Stomach (tissue), 4 donors: Measurements from ENCODE around the gene UMAD1.

Experiments
- EP300 ChIP-seq: sonication (generic); formaldehyde crosslinking; IDR thresholded peaks from one replicate; pipeline ENCODE4 v1.6.1; 2017; ENCODE audit warnings: antibody characterized with exemption
- POLR2A ChIP-seq, 4 donors: fragments of 450-650 bp; IDR thresholded peaks; one replicate each; pipeline ENCODE4 v1.6.1; 2016; ENCODE audit warnings: antibody characterized with exemption in 4 of 4, control low read depth in 2 of 4, mild to moderate bottlenecking in 1 of 4, moderate library complexity in 1 of 4
- POLR2AphosphoS5 ChIP-seq, 3 donors: sonication (generic); formaldehyde crosslinking; IDR thresholded peaks; one replicate each; pipeline ENCODE4 v1.6.1; 2016; ENCODE audit warnings: antibody characterized with exemption in 3 of 3
- TF ChIP-seq, protein P1 (sequence below), 7 experiments: fragments of 450-650 bp in 4 of 7; fragments of 200-600 bp in 3 of 7; sonication (generic) in 3 of 7; IDR thresholded peaks; one replicate each; pipeline ENCODE4 v1.5.1; 2016 to 2019; ENCODE audit warnings: antibody characterized with exemption in 7 of 7, control low read depth in 2 of 7, mild to moderate bottlenecking in 1 of 7

DNA sequence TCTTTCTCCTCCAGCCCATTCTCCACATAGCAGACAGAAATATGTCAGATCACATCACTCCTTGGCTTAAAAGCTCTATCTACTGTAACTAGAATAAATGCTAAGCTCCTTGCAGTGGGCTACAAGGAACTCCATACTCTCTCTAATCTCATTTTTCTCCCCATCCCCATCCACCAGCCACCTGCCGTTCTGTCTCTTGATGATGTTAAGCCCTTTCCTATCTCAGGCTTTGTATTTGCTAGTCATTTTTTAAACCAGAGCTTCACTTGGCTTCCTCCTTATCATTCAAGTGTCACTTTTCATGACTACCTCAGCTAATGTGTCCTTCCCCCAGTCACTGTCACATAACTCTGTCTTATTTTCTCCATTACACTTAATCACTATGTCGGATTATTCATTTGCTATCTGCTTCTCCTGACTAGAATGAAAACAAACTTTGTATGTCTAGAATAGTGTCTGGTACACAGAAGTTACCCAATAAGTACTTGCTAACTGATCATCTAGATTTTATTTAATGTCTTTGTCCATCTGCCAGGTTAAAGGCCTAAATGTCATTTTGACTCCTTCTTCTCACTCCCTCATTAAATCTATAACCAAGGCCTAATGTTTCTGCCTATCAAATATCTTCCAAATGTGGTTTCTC, 165.1 kb downstream of the UMAD1 start:
- TF ChIP-seq POLR2A (IDR thresholded peaks at IDR 0.05) (no peak), POLR2AphosphoS5 (IDR thresholded peaks at IDR 0.05) (no peak), EP300 (no peak)
- TF ChIP-seq, protein P1, sequence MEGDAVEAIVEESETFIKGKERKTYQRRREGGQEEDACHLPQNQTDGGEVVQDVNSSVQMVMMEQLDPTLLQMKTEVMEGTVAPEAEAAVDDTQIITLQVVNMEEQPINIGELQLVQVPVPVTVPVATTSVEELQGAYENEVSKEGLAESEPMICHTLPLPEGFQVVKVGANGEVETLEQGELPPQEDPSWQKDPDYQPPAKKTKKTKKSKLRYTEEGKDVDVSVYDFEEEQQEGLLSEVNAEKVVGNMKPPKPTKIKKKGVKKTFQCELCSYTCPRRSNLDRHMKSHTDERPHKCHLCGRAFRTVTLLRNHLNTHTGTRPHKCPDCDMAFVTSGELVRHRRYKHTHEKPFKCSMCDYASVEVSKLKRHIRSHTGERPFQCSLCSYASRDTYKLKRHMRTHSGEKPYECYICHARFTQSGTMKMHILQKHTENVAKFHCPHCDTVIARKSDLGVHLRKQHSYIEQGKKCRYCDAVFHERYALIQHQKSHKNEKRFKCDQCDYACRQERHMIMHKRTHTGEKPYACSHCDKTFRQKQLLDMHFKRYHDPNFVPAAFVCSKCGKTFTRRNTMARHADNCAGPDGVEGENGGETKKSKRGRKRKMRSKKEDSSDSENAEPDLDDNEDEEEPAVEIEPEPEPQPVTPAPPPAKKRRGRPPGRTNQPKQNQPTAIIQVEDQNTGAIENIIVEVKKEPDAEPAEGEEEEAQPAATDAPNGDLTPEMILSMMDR (IDR thresholded peaks at IDR 0.05): no peak
